Subcutaneous abdominal adipose tissue (tissue), 5 donors: ENCODE results near the gene LRRC27.
"Not testable (repeated sequence)": the region's sequence is repeated elsewhere in the genome, so short reads cannot be mapped to it uniquely, and the experiment has no call there.

Experiments used
- H3K27ac ChIP-seq: one replicate; pipeline ENCODE4 v1.7.0; 2013; ENCODE audit warnings: low read depth, mild to moderate bottlenecking, inconsistent platforms, low read length, moderate library complexity
- H3K27me3 ChIP-seq, 5 donors: one replicate each; pipeline ENCODE4 v1.7.0; 2013; ENCODE audit warnings: low read length in 5 of 5, inconsistent platforms in 1 of 5; ENCODE audit not compliant: control insufficient read depth in 5 of 5, insufficient read depth in 4 of 5
- H3K36me3 ChIP-seq, 5 donors: one replicate each; pipeline ENCODE4 v1.7.0; 2013; ENCODE audit warnings: low read length in 5 of 5; ENCODE audit not compliant: control insufficient read depth in 5 of 5, insufficient read depth in 5 of 5
- H3K4me1 ChIP-seq, 5 donors: one replicate each; pipeline ENCODE4 v1.7.0; 2013; ENCODE audit warnings: low read length in 5 of 5, mild to moderate bottlenecking in 3 of 5, moderate library complexity in 1 of 5; ENCODE audit not compliant: control insufficient read depth in 5 of 5, insufficient read depth in 5 of 5
- H3K4me3 ChIP-seq, 5 donors: one replicate each; pipeline ENCODE4 v1.7.0; 2013; ENCODE audit warnings: low read length in 5 of 5, low read depth in 1 of 5
- H3K9ac ChIP-seq, 5 donors: one replicate each; pipeline ENCODE4 v1.7.0; 2013; ENCODE audit warnings: low read length in 5 of 5, mild to moderate bottlenecking in 4 of 5, moderate library complexity in 3 of 5
- H3K9me3 ChIP-seq, 5 donors: one replicate each; pipeline ENCODE4 v1.7.0; 2013; ENCODE audit warnings: low read length in 5 of 5; ENCODE audit not compliant: control insufficient read depth in 5 of 5
- donor health status: healthy.
- donor health status: healthy.
- donor health status: healthy.
- donor health status: healthy.
- donor health status: healthy.

The LRRC27 gene

GRCh38 chr10:132316133-132316532, 15.9 kb upstream of the LRRC27 start:
- H3K4me1 ChIP-seq = peaks cover 0 to 8% (median 5%) of the 10 kb centered on the region in 5 donors
- H3K36me3 ChIP-seq = no peaks in the 10 kb centered on the region
- peaks cover 0 to 10% (median 6%) of the 10 kb centered on the region in 5 donors for H3K9me3 ChIP-seq
- no peak overlapping the region for H3K9ac ChIP-seq
- H3K27me3 ChIP-seq = no peaks in the 10 kb centered on the region
- H3K27ac ChIP-seq = no peak overlapping the region
- no peak overlapping the region for H3K4me3 ChIP-seq

GRCh38 chr10:132317477-132317876, 14.5 kb upstream of the LRRC27 start:
- not testable (repeated sequence) for H3K36me3 ChIP-seq, H3K27ac ChIP-seq, H3K9me3 ChIP-seq, H3K4me3 ChIP-seq, H3K27me3 ChIP-seq, H3K9ac ChIP-seq
- peaks cover 0 to 10% (median 3%) of the 10 kb centered on the region in 5 donors for H3K4me1 ChIP-seq

GRCh38 chr10:132319853-132320653, 11.9 kb upstream of the LRRC27 start:
- Histone ChIP-seq H3K4me1 (peaks cover 0 to 17% (median 12%) of the 10 kb centered on the region in 5 donors), H3K36me3 (peaks cover 0 to 3% (median 0%) of the 10 kb centered on the region in 5 donors), H3K4me3 (no peak overlapping the region), H3K9ac (no peak overlapping the region), H3K27ac (no peak overlapping the region), H3K27me3 (no peaks in the 10 kb centered on the region), H3K9me3 (no peaks in the 10 kb centered on the region)

- Histone ChIP-seq H3K27ac (no peak overlapping the region), H3K4me1 (peaks cover 0 to 17% (median 12%) of the 10 kb centered on the region in 5 donors), H3K27me3 (no peaks in the 10 kb centered on the region), H3K4me3 (no peak overlapping the region), H3K9me3 (no peaks in the 10 kb centered on the region), H3K9ac (no peak overlapping the region), H3K36me3 (peaks cover 0 to 3% (median 0%) of the 10 kb centered on the region in 5 donors)
These were observed 11.1 kb upstream of the LRRC27 start for GRCh38 chr10:132320654-132321469.

- Histone ChIP-seq H3K27me3 (no peaks in the 10 kb centered on the region), H3K4me1 (peaks cover 0 to 17% (median 14%) of the 10 kb centered on the region in 5 donors), H3K27ac (no peak overlapping the region), H3K9ac (no peak overlapping the region), H3K36me3 (peaks cover 0 to 6% (median 0%) of the 10 kb centered on the region in 5 donors), H3K9me3 (no peaks in the 10 kb centered on the region), H3K4me3 (no peak overlapping the region)
These were observed 10.3 kb upstream of the LRRC27 start for GRCh38 chr10:132321726-132322125.

- no peak overlapping the region for H3K27ac ChIP-seq
- no peak overlapping the region for H3K9ac ChIP-seq
- H3K27me3 ChIP-seq = no peaks in the 10 kb centered on the region
- peaks cover 0 to 17% (median 14%) of the 10 kb centered on the region in 5 donors for H3K4me1 ChIP-seq
- H3K4me3 ChIP-seq = peak overlapping the region in 1 of 5 donors; percentile 22
- H3K36me3 ChIP-seq = peaks cover 0 to 6% (median 0%) of the 10 kb centered on the region in 5 donors
- no peaks in the 10 kb centered on the region for H3K9me3 ChIP-seq
These were observed 9.4 kb upstream of the LRRC27 start for GRCh38 chr10:132322586-132323048.

- Histone ChIP-seq H3K4me1 (peaks cover 0 to 31% (median 23%) of the 10 kb centered on the region in 5 donors), H3K9ac (no peak overlapping the region), H3K27me3 (no peaks in the 10 kb centered on the region), H3K36me3 (peaks cover 0 to 6% (median 0%) of the 10 kb centered on the region in 5 donors), H3K27ac (no peak overlapping the region), H3K4me3 (no peak overlapping the region), H3K9me3 (no peaks in the 10 kb centered on the region)
These were observed 7.8 kb upstream of the LRRC27 start for GRCh38 chr10:132324186-132324585.

- no peak overlapping the region for H3K27ac ChIP-seq
These were observed 5.6 kb upstream of the LRRC27 start for GRCh38 chr10:132326344-132326889.

GRCh38 chr10:132326925-132327324, 5.1 kb upstream of the LRRC27 start:
- Histone ChIP-seq H3K4me1 (peaks cover 0 to 49% (median 39%) of the 10 kb centered on the region in 5 donors), H3K27ac (no peak overlapping the region), H3K27me3 (no peaks in the 10 kb centered on the region), H3K4me3 (no peak overlapping the region), H3K9me3 (no peaks in the 10 kb centered on the region), H3K9ac (no peak overlapping the region), H3K36me3 (peaks cover 0 to 6% (median 0%) of the 10 kb centered on the region in 5 donors)

More at GRCh38 chr10:132326344-132326889, 5.6 kb upstream of the LRRC27 start:
- H3K36me3 ChIP-seq = peaks cover 0 to 6% (median 0%) of the 10 kb centered on the region in 5 donors
- H3K27me3 ChIP-seq = no peaks in the 10 kb centered on the region
- H3K4me1 ChIP-seq = peaks cover 0 to 48% (median 39%) of the 10 kb centered on the region in 5 donors
- no peak overlapping the region for H3K9ac ChIP-seq
- no peak overlapping the region for H3K4me3 ChIP-seq
- no peaks in the 10 kb centered on the region for H3K9me3 ChIP-seq
